ENCODE data around the gene MAPK13.
"Not testable (repeated sequence)": the region's sequence is repeated elsewhere in the genome, so short reads cannot be mapped to it uniquely, and the experiment has no call there.

The MAPK13 gene

DNA sequence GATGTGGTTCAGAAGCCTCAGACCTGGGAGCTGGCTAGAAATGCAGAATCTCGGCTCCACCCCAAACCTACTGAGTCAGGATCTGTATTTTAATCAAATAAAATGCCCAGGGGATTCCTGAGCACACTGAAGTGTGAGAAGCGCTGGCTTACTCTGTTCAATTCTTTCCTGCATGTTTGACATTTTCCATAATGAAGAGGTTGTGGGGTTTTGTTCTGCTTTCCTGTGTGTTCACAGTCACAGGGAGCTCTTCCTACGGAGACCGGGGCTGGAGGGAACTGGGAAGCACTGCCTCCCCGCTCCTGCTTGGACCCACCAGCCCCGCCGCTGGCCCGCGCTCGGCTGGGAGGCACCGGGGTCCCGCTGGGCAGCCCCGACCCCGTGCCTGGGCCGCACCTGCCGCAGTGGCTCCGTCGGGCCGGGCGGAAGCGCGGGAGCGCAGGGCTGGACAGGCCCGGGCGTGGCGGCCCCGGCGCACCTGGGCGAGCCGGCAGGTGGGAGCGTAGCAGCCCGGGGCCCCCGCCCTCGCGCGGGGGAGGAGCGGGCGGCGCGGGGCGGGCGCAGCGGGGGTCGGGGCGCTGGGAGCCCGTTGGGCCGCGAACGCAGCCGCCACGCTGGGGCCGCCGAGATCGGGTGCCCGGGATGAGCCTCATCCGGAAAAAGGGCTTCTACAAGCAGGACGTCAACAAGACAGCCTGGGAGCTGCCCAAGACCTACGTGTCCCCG, at the start of gene MAPK13:
Gene MAPK13 (plus strand): TSS at position 573 of the 726 bp plus-strand sequence. CDS start 70 bp downstream, at position 643.
- peak; percentile 62 for DNase-seq
- peaks cover 21% of the 10 kb centered on the region for H3F3A ChIP-seq (ENCODE audit: insufficient read depth, low read length)
- H3K9me2 ChIP-seq (replicated peaks; ENCODE audit: insufficient read depth, low read length): no peaks in the 10 kb centered on the region
- H3K4me1 ChIP-seq (ENCODE audit: low read length): peaks cover 28% of the 10 kb centered on the region
- H2AFZ ChIP-seq (ENCODE audit: low read length): peak within 1 kb of the TSS; percentile 90
- H3K27me3 ChIP-seq (replicated peaks; ENCODE audit: insufficient read depth, low read length): no peaks in the 10 kb centered on the region
- H3K4me3 ChIP-seq (ENCODE audit: low read length): peak within 1 kb of the TSS; percentile 96
- H3K36me3 ChIP-seq (replicated peaks; ENCODE audit: insufficient read depth, low read length): no peaks in the 10 kb centered on the region
- H3K4me2 ChIP-seq (ENCODE audit: low read depth, low read length): peak within 1 kb of the TSS; percentile 100
- no peaks in the 10 kb centered on the region for H3K9me3 ChIP-seq (replicated peaks; ENCODE audit: insufficient read depth, low read length)
- H3K79me2 ChIP-seq (ENCODE audit: low read length): peaks cover 31% of the 10 kb centered on the region
- H3K27ac ChIP-seq (ENCODE audit: low read length): peak within 1 kb of the TSS; percentile 98
- no peaks in the 10 kb centered on the region for H4K20me1 ChIP-seq (ENCODE audit: insufficient read depth, low read length)
- peak within 1 kb of the TSS; percentile 95 for H3K9ac ChIP-seq (ENCODE audit: low read length)
- TF ChIP-seq EZH2phosphoT487 (IDR thresholded peaks at IDR 0.05; ENCODE audit: low read length) (no peak), EZH2 (optimal IDR thresholded peaks at IDR 0.05; ENCODE audit: low read depth, low read length) (no peak), CTCF (IDR thresholded peaks at IDR 0.05; ENCODE audit: low read length) (no peak)

DNA sequence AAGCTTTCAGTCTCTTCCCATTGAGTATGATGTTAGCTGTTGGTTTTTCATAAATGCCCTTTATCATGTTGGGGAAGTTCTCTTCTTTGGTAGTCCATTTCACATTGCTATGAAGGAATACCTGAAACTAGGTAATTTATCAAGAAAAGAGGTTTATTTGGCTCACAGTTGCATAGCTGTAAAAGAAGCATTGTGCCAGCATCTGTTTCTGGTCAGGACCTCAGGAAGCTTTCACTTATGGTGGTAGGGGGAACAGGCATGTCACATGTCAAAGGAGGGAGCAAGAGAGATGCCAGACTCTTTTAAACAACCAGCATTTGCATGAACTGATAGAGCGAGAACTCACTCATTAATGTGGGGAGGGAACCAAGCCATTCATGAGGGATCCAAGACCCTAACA, 48.0 kb upstream of the MAPK13 start:
- no peaks in the 10 kb centered on the region for H3K27me3 ChIP-seq (replicated peaks; ENCODE audit: insufficient read depth, low read length)
- TF ChIP-seq EZH2 (optimal IDR thresholded peaks at IDR 0.05; ENCODE audit: low read depth, low read length) (no peak), CTCF (IDR thresholded peaks at IDR 0.05; ENCODE audit: low read length) (no peak), EZH2phosphoT487 (IDR thresholded peaks at IDR 0.05; ENCODE audit: low read length) (no peak)
- H3K4me3 ChIP-seq (ENCODE audit: low read length): no peak overlapping the region
- no peak for DNase-seq
- H3K4me1 ChIP-seq (ENCODE audit: low read length): no peaks in the 10 kb centered on the region
- H3K79me2 ChIP-seq (ENCODE audit: low read length): no peaks in the 10 kb centered on the region
- H3K36me3 ChIP-seq (replicated peaks; ENCODE audit: insufficient read depth, low read length): peaks cover 4% of the 10 kb centered on the region
- H3F3A ChIP-seq (ENCODE audit: insufficient read depth, low read length): no peaks in the 10 kb centered on the region
- H3K4me2 ChIP-seq (ENCODE audit: low read depth, low read length): no peak overlapping the region
- no peaks in the 10 kb centered on the region for H4K20me1 ChIP-seq (ENCODE audit: insufficient read depth, low read length)
- H3K9me2 ChIP-seq (replicated peaks; ENCODE audit: insufficient read depth, low read length): no peaks in the 10 kb centered on the region
- no peaks in the 10 kb centered on the region for H3K9me3 ChIP-seq (replicated peaks; ENCODE audit: insufficient read depth, low read length)
- H3K27ac ChIP-seq (ENCODE audit: low read length): no peak overlapping the region
- no peak overlapping the region for H3K9ac ChIP-seq (ENCODE audit: low read length)
- no peak overlapping the region for H2AFZ ChIP-seq (ENCODE audit: low read length)

GRCh38 chr6:36083446-36083845, 46.9 kb upstream of the MAPK13 start:
- peaks cover 4% of the 10 kb centered on the region for H3K36me3 ChIP-seq (replicated peaks; ENCODE audit: insufficient read depth, low read length)

GRCh38 chr6:36088204-36088603, 42.1 kb upstream of the MAPK13 start:
- H3K36me3 ChIP-seq (replicated peaks; ENCODE audit: insufficient read depth, low read length); H3K79me2 ChIP-seq (ENCODE audit: low read length); H3K9ac ChIP-seq (ENCODE audit: low read length); H3K27me3 ChIP-seq (replicated peaks; ENCODE audit: insufficient read depth, low read length); H3K27ac ChIP-seq (ENCODE audit: low read length); H3K4me3 ChIP-seq (ENCODE audit: low read length); H3K9me3 ChIP-seq (replicated peaks; ENCODE audit: insufficient read depth, low read length); DNase-seq; H2AFZ ChIP-seq (ENCODE audit: low read length); H4K20me1 ChIP-seq (ENCODE audit: insufficient read depth, low read length); H3K4me1 ChIP-seq (ENCODE audit: low read length); H3K4me2 ChIP-seq (ENCODE audit: low read depth, low read length); H3K9me2 ChIP-seq (replicated peaks; ENCODE audit: insufficient read depth, low read length); H3F3A ChIP-seq (ENCODE audit: insufficient read depth, low read length): not testable (repeated sequence)

More at GRCh38 chr6:36083446-36083845, 46.9 kb upstream of the MAPK13 start:
- TF ChIP-seq CTCF (IDR thresholded peaks at IDR 0.05; ENCODE audit: low read length) (no peak), EZH2phosphoT487 (IDR thresholded peaks at IDR 0.05; ENCODE audit: low read length) (no peak), EZH2 (optimal IDR thresholded peaks at IDR 0.05; ENCODE audit: low read depth, low read length) (no peak)
- H3K4me3 ChIP-seq (ENCODE audit: low read length): no peak overlapping the region
- no peak for DNase-seq
- H4K20me1 ChIP-seq (ENCODE audit: insufficient read depth, low read length): no peaks in the 10 kb centered on the region
- no peaks in the 10 kb centered on the region for H3K27me3 ChIP-seq (replicated peaks; ENCODE audit: insufficient read depth, low read length)
- no peaks in the 10 kb centered on the region for H3K79me2 ChIP-seq (ENCODE audit: low read length)
- H2AFZ ChIP-seq (ENCODE audit: low read length): no peak overlapping the region
- no peaks in the 10 kb centered on the region for H3F3A ChIP-seq (ENCODE audit: insufficient read depth, low read length)
- H3K9ac ChIP-seq (ENCODE audit: low read length): no peak overlapping the region
- no peak overlapping the region for H3K4me2 ChIP-seq (ENCODE audit: low read depth, low read length)
- no peak overlapping the region for H3K27ac ChIP-seq (ENCODE audit: low read length)
- no peaks in the 10 kb centered on the region for H3K9me3 ChIP-seq (replicated peaks; ENCODE audit: insufficient read depth, low read length)
- H3K9me2 ChIP-seq (replicated peaks; ENCODE audit: insufficient read depth, low read length): no peaks in the 10 kb centered on the region
- H3K4me1 ChIP-seq (ENCODE audit: low read length): no peaks in the 10 kb centered on the region
